GM23338 (cell line): ENCODE results near the gene HFE. TPM values are rescaled to one million over a fixed set of nuclear protein-coding genes. Genes with fewer than 3 reads are reported as not detected.

Experiments
- ATAC-seq: fragments of 200-7000 bp; cut with Tn5 transposase; 3 replicates; pipeline ENCODE4 v1.9.1; 2020
- DNase-seq: peaks from one replicate; pipeline ENCODE4 v3.0.0-alpha.2; 2015; ENCODE audit warnings: low spot score
- H2AFZ ChIP-seq: fragments of 200-600 bp; sonication (generic); 2 replicates; pipeline ENCODE4 v1.8.0; 2016; ENCODE audit warnings: antibody characterized with exemption, mild to moderate bottlenecking, moderate library complexity
- H3F3A ChIP-seq: fragments of 200-600 bp; sonication (generic); replicated peaks from 2 replicates; pipeline ENCODE4 v1.8.0; 2017; ENCODE audit warnings: antibody characterized with exemption, mixed run types, low read depth
- H3K27ac ChIP-seq: fragments of 200-600 bp; sonication (generic); 2 replicates; pipeline ENCODE4 v1.6.1; 2016; ENCODE audit warnings: low read depth
- H3K27me3 ChIP-seq: fragments of 200-600 bp; sonication (generic); 2 replicates; pipeline ENCODE4 v1.8.0; 2016; ENCODE audit warnings: mild to moderate bottlenecking, mixed run types, moderate library complexity; ENCODE audit not compliant: insufficient read depth
- H3K36me3 ChIP-seq: fragments of 200-600 bp; sonication (generic); 2 replicates; pipeline ENCODE4 v1.8.0; 2016; ENCODE audit warnings: mild to moderate bottlenecking; ENCODE audit not compliant: insufficient read depth
- H3K4me1 ChIP-seq: fragments of 200-600 bp; sonication (generic); 2 replicates; pipeline ENCODE4 v1.8.0; 2016; ENCODE audit warnings: mild to moderate bottlenecking, moderate library complexity; ENCODE audit not compliant: insufficient read depth
- H3K4me2 ChIP-seq: fragments of 200-600 bp; sonication (generic); 2 replicates; pipeline ENCODE4 v1.7.1; 2017; ENCODE audit warnings: mixed run types
- H3K4me3 ChIP-seq: fragments of 200-600 bp; sonication (generic); 2 replicates; pipeline ENCODE4 v1.6.1; 2016; ENCODE audit warnings: mixed run types
- H3K79me2 ChIP-seq: fragments of 200-600 bp; sonication (generic); replicated peaks from 2 replicates; pipeline ENCODE4 v1.8.0; 2017; ENCODE audit warnings: mild to moderate bottlenecking; ENCODE audit not compliant: insufficient read depth
- H3K9me2 ChIP-seq: fragments of 200-600 bp; sonication (generic); 2 replicates; pipeline ENCODE4 v1.8.0; 2017; ENCODE audit not compliant: insufficient read depth
- H4K20me1 ChIP-seq: fragments of 200-600 bp; sonication (generic); replicated peaks from 2 replicates; pipeline ENCODE4 v1.8.0; 2017; ENCODE audit warnings: mild to moderate bottlenecking; ENCODE audit not compliant: insufficient read depth
- H3K27ac Mint-ChIP-seq: 2 replicates; pipeline ENCODE4 v1.8.0; 2020; ENCODE audit warnings: inconsistent platforms, mild to moderate bottlenecking, moderate library complexity, mixed read lengths
- H3K27me3 Mint-ChIP-seq: 3 replicates; pipeline ENCODE4 v1.8.0; 2022; ENCODE audit warnings: low read depth, mild to moderate bottlenecking, moderate library complexity, mixed read lengths, inconsistent platforms; ENCODE audit not compliant: insufficient read depth, poor library complexity
- H3K36me3 Mint-ChIP-seq: 3 replicates; pipeline ENCODE4 v1.8.0; 2021; ENCODE audit warnings: low read depth, mild to moderate bottlenecking, inconsistent platforms, moderate library complexity, mixed read lengths
- H3K4me1 Mint-ChIP-seq: 3 replicates; pipeline ENCODE4 v1.8.0; 2020; ENCODE audit warnings: mild to moderate bottlenecking, inconsistent platforms, mixed read lengths
- H3K4me3 Mint-ChIP-seq: 3 replicates; pipeline ENCODE4 v1.8.0; 2021; ENCODE audit warnings: moderate library complexity, mild to moderate bottlenecking, inconsistent platforms, mixed read lengths
- H3K9me3 Mint-ChIP-seq: 3 replicates; pipeline ENCODE4 v1.8.0; 2020; ENCODE audit warnings: moderate library complexity, mild to moderate bottlenecking, inconsistent platforms, mixed read lengths
- CTCF ChIP-seq, 2 experiments: fragments of 200-600 bp in 1 of 2; sonication (generic) in 1 of 2; conservative IDR thresholded peaks; 2 replicates each; pipeline versions ENCODE4 v1.5.1 to v1.6.1; 2016 to 2017; ENCODE audit warnings: antibody characterized with exemption in 2 of 2, low read depth in 2 of 2, mild to moderate bottlenecking in 2 of 2, moderate library complexity in 1 of 2
- ETS1 ChIP-seq: IDR thresholded peaks from 2 replicates; pipeline ENCODE4 v1.6.1; 2016; ENCODE audit warnings: antibody characterized with exemption
- EZH2 ChIP-seq: fragments of 200-600 bp; sonication (generic); IDR thresholded peaks from one replicate; pipeline ENCODE4 v1.8.0; 2017; ENCODE audit warnings: antibody characterized with exemption, mild to moderate bottlenecking, low read depth; ENCODE audit not compliant: unreplicated experiment
- EZH2phosphoT487 ChIP-seq: fragments of 200-600 bp; sonication (generic); IDR thresholded peaks from one replicate; pipeline ENCODE4 v1.8.1; 2018; ENCODE audit warnings: antibody characterized with exemption; ENCODE audit not compliant: unreplicated experiment
- JUNB ChIP-seq: IDR thresholded peaks from one replicate; pipeline ENCODE4 v1.6.1; 2016; ENCODE audit warnings: antibody characterized with exemption; ENCODE audit not compliant: unreplicated experiment
- POLR2AphosphoS5 ChIP-seq: IDR thresholded peaks from 2 replicates; pipeline ENCODE4 v1.6.1; 2016; ENCODE audit warnings: antibody characterized with exemption, low read depth
- REST ChIP-seq: IDR thresholded peaks from one replicate; pipeline ENCODE4 v1.6.1; 2018; ENCODE audit warnings: antibody characterized with exemption; ENCODE audit not compliant: unreplicated experiment
- STAT1 ChIP-seq: IDR thresholded peaks from one replicate; pipeline ENCODE4 v1.6.1; 2016; ENCODE audit warnings: antibody characterized with exemption; ENCODE audit not compliant: unreplicated experiment
- ZNF114 ChIP-seq: fragments of 250-450 bp; sonication (Bioruptor Pico); IDR thresholded peaks from 2 replicates; pipeline ENCODE4 v1.5.0; 2020; ENCODE audit warnings: mild to moderate bottlenecking, moderate library complexity
- ZNF462 ChIP-seq: fragments of 250-450 bp; sonication (Bioruptor Pico); IDR thresholded peaks from 2 replicates; pipeline ENCODE4 v1.5.0; 2020; ENCODE audit warnings: mild to moderate bottlenecking, moderate library complexity
- long read RNA-seq: library from polyadenylated mRNA; unstranded; transcript quantifications from one replicate; pipeline ENCODE4 v2.0.0, GENCODE V29; 2020; ENCODE audit not compliant: unreplicated experiment
- polyA plus RNA-seq: library from polyadenylated mRNA; unstranded; fragments of >200 nt; fragmentation: Nextera tagmentation; extraction: Ambion mirVana; gene quantifications from 2 replicates; pipeline ENCODE4 v1.2.1, GENCODE V29; 2016
- total RNA-seq: library from RNA; depleted of rRNA; stranded (reverse); fragments of >200 nt; shearing (Covaris generic); gene quantifications from 2 replicates; pipeline ENCODE4 v1.2.3, GENCODE V29; 2014; rRNA removed

The HFE gene
- 0.63 and 0.78 TPM in 2 replicates for total RNA-seq
- polyA plus RNA-seq = 0.38 and 0.53 TPM in 2 replicates
- long read RNA-seq, partial matches to known transcripts = 1 of 2 reads
- long read RNA-seq, other reads (novel, unspliced or antisense) = 1 of 2 reads

- no peaks in the 10 kb centered on the region for H3K79me2 ChIP-seq
- no peaks in the 10 kb centered on the region; the same call in 1 of the 2 replicates for H3K4me1 ChIP-seq
- no peak within 1 kb of the TSS for H3K27ac ChIP-seq
- no peaks in the 10 kb centered on the region for H3K27me3 ChIP-seq
- Mint-ChIP-seq H3K27ac (peak within 1 kb of the TSS; percentile 84), H3K27me3 (peaks cover 7% of the 10 kb centered on the region), H3K4me3 (peak within 1 kb of the TSS; percentile 82), H3K4me1 (peaks cover 22% of the 10 kb centered on the region), H3K36me3 (no peaks in the 10 kb centered on the region; the same call in 2 of the 3 replicates), H3K9me3 (no peaks in the 10 kb centered on the region; the same call in 2 of the 3 replicates)
- H4K20me1 ChIP-seq = no peaks in the 10 kb centered on the region
- H2AFZ ChIP-seq = peak within 1 kb of the TSS; percentile 64; the same call in 1 of the 2 replicates
- DNase-seq = peak; percentile 74
- no peaks in the 10 kb centered on the region for H3K36me3 ChIP-seq
- H3K4me2 ChIP-seq = peak within 1 kb of the TSS; percentile 82
- H3K4me3 ChIP-seq = peak within 1 kb of the TSS; percentile 62
- TF ChIP-seq ETS1 = no peak
- peak; percentile 57; the same call in 1 of the 2 replicates for TF ChIP-seq POLR2AphosphoS5
- TF ChIP-seq STAT1 = no peak
- peak in 1 of 2 experiments; percentile 17; a peak in 2 of 4 replicates for TF ChIP-seq CTCF (conservative IDR thresholded peaks at IDR 0.05; ENCODE audit: low read depth in 2 of 2)
- no peak for TF ChIP-seq EZH2
- no peak for TF ChIP-seq ZNF114 (CRISPR knock-in tag)
- no peak for TF ChIP-seq JUNB
- TF ChIP-seq EZH2phosphoT487 = no peak
- no peak for TF ChIP-seq REST
- TF ChIP-seq ZNF462 (CRISPR knock-in tag) = no peak
- peak; percentile 89 for ATAC-seq
- H3F3A ChIP-seq = no peaks in the 10 kb centered on the region
- H3K9me2 ChIP-seq = peaks cover 3% of the 10 kb centered on the region
Observed at GRCh38 chr6:26087284-26088115, at the start of gene HFE. HFE (plus strand) TSS chr6:26087429; CDS start chr6:26087441, 12 bp downstream.
